Astrocyte (in vitro differentiated cells and primary cell): Measurements from ENCODE around the gene UBE2M. TPM values are rescaled to one million over a fixed set of nuclear protein-coding genes. Genes with fewer than 3 reads are reported as not detected.

Source experiments
- DNase-seq: peaks from one replicate; pipeline ENCODE4 v3.0.0-alpha.2; 2010; ENCODE audit warnings: low read depth
- FAIRE-seq: peaks from 2 replicates; lab custom pipeline; 2011; peaks lifted over from hg19 to GRCh38; lab: Jason Lieb, UNC
- H2AFZ ChIP-seq: 2 replicates; pipeline ENCODE4 v1.6.0; 2012; ENCODE audit warnings: low read depth, low read length, inconsistent platforms
- H3K27ac ChIP-seq: 2 replicates; pipeline ENCODE4 v1.5.1; 2011; ENCODE audit warnings: low read depth, low read length, inconsistent platforms
- H3K27me3 ChIP-seq: 2 replicates; pipeline ENCODE4 v1.6.0; 2011; ENCODE audit warnings: low read length, inconsistent platforms; ENCODE audit not compliant: insufficient read depth
- H3K36me3 ChIP-seq: 2 replicates; pipeline ENCODE4 v1.5.1; 2011; ENCODE audit warnings: low read length, inconsistent platforms; ENCODE audit not compliant: insufficient read depth
- H3K4me1 ChIP-seq: 2 replicates; pipeline ENCODE4 v1.5.1; 2011; ENCODE audit warnings: low read length, inconsistent platforms; ENCODE audit not compliant: insufficient read depth
- H3K4me2 ChIP-seq: 2 replicates; pipeline ENCODE4 v1.6.0; 2012; ENCODE audit warnings: low read length, inconsistent platforms
- H3K4me3 ChIP-seq: 2 replicates; pipeline ENCODE4 v1.5.1; 2011; ENCODE audit warnings: low read depth, mild to moderate bottlenecking, low read length, inconsistent platforms; ENCODE audit not compliant: insufficient read depth
- H3K79me2 ChIP-seq: 2 replicates; pipeline ENCODE4 v1.6.0; 2012; ENCODE audit warnings: mild to moderate bottlenecking, low read length, inconsistent platforms; ENCODE audit not compliant: insufficient read depth
- H3K9ac ChIP-seq: 2 replicates; pipeline ENCODE4 v1.6.0; 2012; ENCODE audit warnings: mild to moderate bottlenecking, low read length, inconsistent platforms
- H3K9me3 ChIP-seq: 2 replicates; pipeline ENCODE4 v1.5.1; 2012; ENCODE audit warnings: low read depth, mild to moderate bottlenecking, low read length, inconsistent platforms; ENCODE audit not compliant: insufficient read depth
- H4K20me1 ChIP-seq: 2 replicates; pipeline ENCODE4 v1.6.0; 2012; ENCODE audit warnings: low read length, inconsistent platforms; ENCODE audit not compliant: insufficient read depth
- H3K27ac Mint-ChIP-seq: one replicate; pipeline ENCODE4 v1.8.0; 2021; ENCODE audit warnings: mild to moderate bottlenecking, mixed read lengths; ENCODE audit not compliant: unreplicated experiment
- H3K27me3 Mint-ChIP-seq: one replicate; pipeline ENCODE4 v1.8.0; 2021; ENCODE audit warnings: low read depth, mixed read lengths; ENCODE audit not compliant: unreplicated experiment
- H3K36me3 Mint-ChIP-seq: one replicate; pipeline ENCODE4 v1.8.0; 2021; ENCODE audit warnings: low read depth, mixed read lengths; ENCODE audit not compliant: unreplicated experiment
- H3K4me1 Mint-ChIP-seq: one replicate; pipeline ENCODE4 v1.8.0; 2021; ENCODE audit warnings: low read depth, mixed read lengths; ENCODE audit not compliant: unreplicated experiment
- H3K4me3 Mint-ChIP-seq: one replicate; pipeline ENCODE4 v1.8.0; 2021; ENCODE audit warnings: mild to moderate bottlenecking, moderate library complexity, mixed read lengths; ENCODE audit not compliant: unreplicated experiment
- H3K9me3 Mint-ChIP-seq: one replicate; pipeline ENCODE4 v1.8.0; 2021; ENCODE audit warnings: mild to moderate bottlenecking, mixed read lengths; ENCODE audit not compliant: unreplicated experiment
- EZH2 ChIP-seq: IDR thresholded peaks from 2 replicates; pipeline ENCODE4 v1.6.1; 2012; ENCODE audit warnings: mild to moderate bottlenecking, low read length, inconsistent platforms; ENCODE audit not compliant: insufficient read depth
- total RNA-seq: library from RNA; stranded (reverse); gene quantifications from 2 replicates; pipeline ENCODE4 v1.2.1, GENCODE V29; 2021
- TF ChIP-seq, protein P1 (sequence below): IDR thresholded peaks from 2 replicates; pipeline ENCODE4 v1.5.1; 2011; ENCODE audit warnings: low read depth, mild to moderate bottlenecking, inconsistent platforms, low read length, moderate library complexity; ENCODE audit not compliant: insufficient read depth

The UBE2M gene
- total RNA-seq, 1 donor from 2014 or later = 113 TPM

DNA sequence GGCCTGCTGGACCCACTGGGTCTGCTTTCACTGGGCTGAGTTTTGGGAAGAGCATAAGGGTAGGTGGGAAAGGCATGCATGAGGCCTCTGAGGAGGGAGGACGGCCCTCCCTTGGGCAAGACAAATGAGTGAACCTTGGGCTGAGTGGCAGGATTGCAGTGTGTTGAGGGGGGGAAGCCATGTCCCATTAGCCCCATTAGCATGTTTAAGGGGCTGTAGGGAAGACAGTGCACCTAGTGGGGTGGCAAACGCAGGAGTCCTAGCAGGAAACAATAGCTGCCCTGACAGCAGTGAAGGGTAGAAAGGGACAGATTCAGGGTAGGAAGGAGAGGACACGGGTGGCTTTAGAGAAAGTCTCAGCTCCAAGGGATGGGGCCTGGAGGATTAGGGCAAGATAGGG, 35.7 kb downstream of the UBE2M start:
- TF ChIP-seq EZH2 = no peak
- TF ChIP-seq, protein P1, sequence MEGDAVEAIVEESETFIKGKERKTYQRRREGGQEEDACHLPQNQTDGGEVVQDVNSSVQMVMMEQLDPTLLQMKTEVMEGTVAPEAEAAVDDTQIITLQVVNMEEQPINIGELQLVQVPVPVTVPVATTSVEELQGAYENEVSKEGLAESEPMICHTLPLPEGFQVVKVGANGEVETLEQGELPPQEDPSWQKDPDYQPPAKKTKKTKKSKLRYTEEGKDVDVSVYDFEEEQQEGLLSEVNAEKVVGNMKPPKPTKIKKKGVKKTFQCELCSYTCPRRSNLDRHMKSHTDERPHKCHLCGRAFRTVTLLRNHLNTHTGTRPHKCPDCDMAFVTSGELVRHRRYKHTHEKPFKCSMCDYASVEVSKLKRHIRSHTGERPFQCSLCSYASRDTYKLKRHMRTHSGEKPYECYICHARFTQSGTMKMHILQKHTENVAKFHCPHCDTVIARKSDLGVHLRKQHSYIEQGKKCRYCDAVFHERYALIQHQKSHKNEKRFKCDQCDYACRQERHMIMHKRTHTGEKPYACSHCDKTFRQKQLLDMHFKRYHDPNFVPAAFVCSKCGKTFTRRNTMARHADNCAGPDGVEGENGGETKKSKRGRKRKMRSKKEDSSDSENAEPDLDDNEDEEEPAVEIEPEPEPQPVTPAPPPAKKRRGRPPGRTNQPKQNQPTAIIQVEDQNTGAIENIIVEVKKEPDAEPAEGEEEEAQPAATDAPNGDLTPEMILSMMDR = no peak
- DNase-seq (no peak), FAIRE-seq (no peak)
- no peak overlapping the region for H3K27ac ChIP-seq
- peaks cover 10% of the 10 kb centered on the region for H4K20me1 ChIP-seq
- H2AFZ ChIP-seq = no peak overlapping the region
- H3K27me3 Mint-ChIP-seq = peaks cover 3% of the 10 kb centered on the region
- no peak overlapping the region for H3K27ac Mint-ChIP-seq
- H3K9me3 Mint-ChIP-seq = no peaks in the 10 kb centered on the region
- peaks cover 9% of the 10 kb centered on the region for H3K4me1 Mint-ChIP-seq
- peak overlapping the region; percentile 27 for H3K4me3 Mint-ChIP-seq
- no peak overlapping the region for H3K4me2 ChIP-seq
- no peak overlapping the region for H3K9ac ChIP-seq
- H3K79me2 ChIP-seq = peaks cover 16% of the 10 kb centered on the region
- peaks cover 4% of the 10 kb centered on the region for H3K36me3 Mint-ChIP-seq
- H3K4me3 ChIP-seq = no peak overlapping the region
- no peaks in the 10 kb centered on the region for H3K9me3 ChIP-seq
- no peaks in the 10 kb centered on the region for H3K36me3 ChIP-seq
- H3K27me3 ChIP-seq = no peaks in the 10 kb centered on the region
- peaks cover 10% of the 10 kb centered on the region for H3K4me1 ChIP-seq

DNA sequence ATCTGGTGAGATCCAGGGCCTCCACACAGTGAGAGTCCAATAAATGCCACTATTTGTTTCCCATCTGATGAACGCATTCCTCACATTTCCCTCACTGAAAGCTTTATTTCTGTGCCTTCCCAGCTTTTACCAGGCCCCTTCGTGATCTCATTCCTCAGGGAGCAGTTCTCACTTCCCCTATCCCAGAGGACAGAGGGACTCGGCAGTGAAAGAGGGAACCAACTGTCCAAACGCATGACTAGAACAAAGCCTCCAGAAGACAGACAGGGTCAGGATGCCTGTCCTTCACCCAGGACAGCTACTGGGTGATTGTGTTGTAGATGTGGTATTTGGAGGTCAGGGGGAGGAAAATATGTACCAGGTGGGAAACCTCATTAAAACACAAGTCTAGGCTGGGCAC, 36.8 kb downstream of the UBE2M start:
- TF ChIP-seq, protein P1 = no peak
- TF ChIP-seq EZH2 = no peak
- peaks cover 11% of the 10 kb centered on the region for H3K4me1 Mint-ChIP-seq
- Histone ChIP-seq H2AFZ (no peak overlapping the region), H4K20me1 (peaks cover 10% of the 10 kb centered on the region), H3K9me3 (no peaks in the 10 kb centered on the region), H3K4me2 (no peak overlapping the region), H3K79me2 (peaks cover 26% of the 10 kb centered on the region), H3K27me3 (no peaks in the 10 kb centered on the region), H3K36me3 (no peaks in the 10 kb centered on the region), H3K9ac (no peak overlapping the region), H3K4me3 (no peak overlapping the region), H3K4me1 (peaks cover 10% of the 10 kb centered on the region), H3K27ac (no peak overlapping the region)
- peak overlapping the region; percentile 72 for H3K4me3 Mint-ChIP-seq
- H3K27me3 Mint-ChIP-seq = no peaks in the 10 kb centered on the region
- peaks cover 4% of the 10 kb centered on the region for H3K36me3 Mint-ChIP-seq
- no peaks in the 10 kb centered on the region for H3K9me3 Mint-ChIP-seq
- DNase-seq (no peak), FAIRE-seq (no peak)
- H3K27ac Mint-ChIP-seq = no peak overlapping the region

DNA sequence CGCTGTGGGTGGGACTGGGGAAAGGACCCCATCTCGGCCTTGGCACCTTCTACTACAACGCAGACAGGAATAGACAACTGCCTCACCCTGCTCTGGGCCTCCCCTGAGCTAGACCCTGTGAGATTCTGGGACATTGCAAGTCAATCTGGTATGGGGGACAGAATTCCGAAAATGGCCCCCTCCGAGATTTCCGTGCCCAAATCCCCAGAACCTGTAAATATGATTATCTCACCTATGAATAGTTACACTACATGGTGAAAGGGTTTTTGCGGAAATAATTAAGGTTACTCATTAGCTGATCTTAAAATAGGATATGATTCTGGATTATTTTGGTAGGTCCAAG, 38.2 kb downstream of the UBE2M start:
- peaks cover 2% of the 10 kb centered on the region for H3K36me3 ChIP-seq
- Mint-ChIP-seq H3K9me3 (no peaks in the 10 kb centered on the region), H3K4me1 (peaks cover 21% of the 10 kb centered on the region), H3K4me3 (peak overlapping the region; percentile 100), H3K27me3 (no peaks in the 10 kb centered on the region), H3K27ac (peak overlapping the region; percentile 94), H3K36me3 (peaks cover 12% of the 10 kb centered on the region)
- peaks cover 20% of the 10 kb centered on the region for H4K20me1 ChIP-seq
- FAIRE-seq (no peak), DNase-seq (no peak)
- no peak for TF ChIP-seq EZH2
- TF ChIP-seq, protein P1 = no peak
- H3K9ac ChIP-seq = peak overlapping the region; percentile 93
- no peaks in the 10 kb centered on the region for H3K9me3 ChIP-seq
- peak overlapping the region; percentile 96 for H3K4me2 ChIP-seq
- peak overlapping the region; percentile 86 for H3K27ac ChIP-seq
- peak overlapping the region; percentile 88 for H2AFZ ChIP-seq
- no peaks in the 10 kb centered on the region for H3K27me3 ChIP-seq
- peaks cover 40% of the 10 kb centered on the region for H3K79me2 ChIP-seq
- peaks cover 10% of the 10 kb centered on the region for H3K4me1 ChIP-seq
- H3K4me3 ChIP-seq = peak overlapping the region; percentile 82
